ES-I3 (cell line): ENCODE measurements around the gene ZNF592.
A peak's percentile ranks its signal among the peaks of the same experiment; 100 is the strongest.
"Not testable (repeated sequence)": the region's sequence is repeated elsewhere in the genome, so short reads cannot be mapped to it uniquely, and the experiment has no call there.

Experiments used
- H3K36me3 ChIP-seq: 2 replicates; pipeline ENCODE4 v1.6.1; 2013; ENCODE audit warnings: mild to moderate bottlenecking, low read length, control low read depth, moderate library complexity; ENCODE audit not compliant: insufficient read depth
- H3K4me1 ChIP-seq: 2 replicates; pipeline ENCODE4 v1.6.1; 2013; ENCODE audit warnings: mild to moderate bottlenecking, control low read depth, low read length; ENCODE audit not compliant: insufficient read depth
- H3K9ac ChIP-seq: 2 replicates; pipeline ENCODE4 v1.6.1; 2013; ENCODE audit warnings: low read depth, mild to moderate bottlenecking, low read length, moderate library complexity
- H3K9me3 ChIP-seq: 2 replicates; pipeline ENCODE4 v1.6.1; 2013; ENCODE audit warnings: mild to moderate bottlenecking, low read length, moderate library complexity; ENCODE audit not compliant: control insufficient read depth, insufficient read depth

The ZNF592 gene

GRCh38 chr15:84734794-84735479 is 13.5 kb upstream of the ZNF592 start:
- H3K9ac ChIP-seq: peak overlapping the region; percentile 46
- no peaks in the 10 kb centered on the region for H3K36me3 ChIP-seq
- H3K4me1 ChIP-seq: peaks cover 6% of the 10 kb centered on the region
- H3K9me3 ChIP-seq: no peaks in the 10 kb centered on the region

- not testable (repeated sequence) for H3K36me3 ChIP-seq, H3K4me1 ChIP-seq, H3K9me3 ChIP-seq
- H3K9ac ChIP-seq: peak overlapping the region; percentile 28
Measured at GRCh38 chr15:84735480-84736061, 12.8 kb upstream of the ZNF592 start.

GRCh38 chr15:84736375-84736774 is 12.0 kb upstream of the ZNF592 start:
- no peaks in the 10 kb centered on the region for H3K9me3 ChIP-seq
- H3K36me3 ChIP-seq: no peaks in the 10 kb centered on the region
- H3K4me1 ChIP-seq: peaks cover 6% of the 10 kb centered on the region
- H3K9ac ChIP-seq: no peak overlapping the region

GRCh38 chr15:84737005-84737404 is 11.4 kb upstream of the ZNF592 start:
- Histone ChIP-seq H3K4me1 (peaks cover 6% of the 10 kb centered on the region), H3K9ac (no peak overlapping the region), H3K9me3 (no peaks in the 10 kb centered on the region), H3K36me3 (no peaks in the 10 kb centered on the region)

GRCh38 chr15:84740691-84741090 is 7.7 kb upstream of the ZNF592 start:
- H3K4me1 ChIP-seq: peaks cover 2% of the 10 kb centered on the region
- H3K9ac ChIP-seq: no peak overlapping the region
- no peaks in the 10 kb centered on the region for H3K9me3 ChIP-seq
- no peaks in the 10 kb centered on the region for H3K36me3 ChIP-seq

- Histone ChIP-seq H3K9ac (no peak overlapping the region), H3K4me1 (no peaks in the 10 kb centered on the region; the same call in none of the 2 replicates), H3K9me3 (no peaks in the 10 kb centered on the region), H3K36me3 (no peaks in the 10 kb centered on the region)
Measured at GRCh38 chr15:84741121-84741520, 7.3 kb upstream of the ZNF592 start.

GRCh38 chr15:84747416-84748273 is 747 bp upstream of the ZNF592 start:
- H3K4me1 ChIP-seq: peaks cover 12% of the 10 kb centered on the region
- no peaks in the 10 kb centered on the region for H3K36me3 ChIP-seq
- H3K9ac ChIP-seq: peak overlapping the region; percentile 86

GRCh38 chr15:84749111-84749991 is 959 bp downstream of the ZNF592 start:
- H3K9ac ChIP-seq: peak overlapping the region; percentile 78
- peaks cover 12% of the 10 kb centered on the region for H3K4me1 ChIP-seq
- H3K9me3 ChIP-seq: no peaks in the 10 kb centered on the region
- no peaks in the 10 kb centered on the region for H3K36me3 ChIP-seq

More at GRCh38 chr15:84747416-84748273, 747 bp upstream of the ZNF592 start:
- H3K9me3 ChIP-seq: no peaks in the 10 kb centered on the region

- H3K36me3 ChIP-seq: no peaks in the 10 kb centered on the region
- peaks cover 12% of the 10 kb centered on the region for H3K4me1 ChIP-seq
- H3K9ac ChIP-seq: no peak overlapping the region; the same call in 1 of the 2 replicates
- no peaks in the 10 kb centered on the region for H3K9me3 ChIP-seq
Measured at GRCh38 chr15:84750583-84751092, 2.2 kb downstream of the ZNF592 start.

- not testable (repeated sequence) for H3K9me3 ChIP-seq, H3K36me3 ChIP-seq, H3K9ac ChIP-seq
- H3K4me1 ChIP-seq: peaks cover 12% of the 10 kb centered on the region
Measured at GRCh38 chr15:84751721-84752120, 3.3 kb downstream of the ZNF592 start.

- no peaks in the 10 kb centered on the region for H3K9me3 ChIP-seq
- no peaks in the 10 kb centered on the region for H3K36me3 ChIP-seq
- no peak overlapping the region for H3K9ac ChIP-seq
- H3K4me1 ChIP-seq: peaks cover 12% of the 10 kb centered on the region
Measured at GRCh38 chr15:84752195-84752594, 3.8 kb downstream of the ZNF592 start.

GRCh38 chr15:84752700-84753099 is 4.3 kb downstream of the ZNF592 start:
- Histone ChIP-seq H3K36me3 (no peaks in the 10 kb centered on the region), H3K4me1 (peaks cover 12% of the 10 kb centered on the region), H3K9me3 (no peaks in the 10 kb centered on the region), H3K9ac (no peak overlapping the region)

- not testable (repeated sequence) for H3K9ac ChIP-seq, H3K9me3 ChIP-seq, H3K36me3 ChIP-seq
- peaks cover 12% of the 10 kb centered on the region for H3K4me1 ChIP-seq
Measured at GRCh38 chr15:84754889-84755288, 6.5 kb downstream of the ZNF592 start.
